HEK293 (cell line): ENCODE measurements around the gene FERD3L.

ENCODE experiments used
- CTCF ChIA-PET: fragments of 350-600 bp; formaldehyde crosslinking; extraction: SDS; loops from one replicate; lab custom pipeline; 2021; ENCODE audit warnings: antibody characterized with exemption; lab: Yijun Ruan, JAX
- POLR2A ChIA-PET: fragments of 300-600 bp; formaldehyde crosslinking; extraction: SDS; loops from one replicate; lab custom pipeline; 2020; ENCODE audit warnings: antibody characterized with exemption, inconsistent platforms; lab: Yijun Ruan, JAX
- H3K27ac ChIP-seq: fragments of 200-500 bp; sonication (Bioruptor generic); 2 replicates; pipeline ENCODE4 v1.5.1; 2014; ENCODE audit warnings: low read depth, low read length, control low read depth, inconsistent platforms; ENCODE audit errors: extremely low read depth
- H3K36me3 ChIP-seq, 2 experiments: fragments of 200-500 bp in 1 of 2; sonication (Bioruptor generic) in 1 of 2; 1 replicate in 1 of 2; 2 replicates in 1 of 2; pipeline ENCODE4 v1.5.1; 2014 to 2017; ENCODE audit warnings: inconsistent platforms in 2 of 2, low read length in 2 of 2; ENCODE audit not compliant: control insufficient read depth in 2 of 2, insufficient read depth in 1 of 2
- H3K4me1 ChIP-seq: fragments of 200-500 bp; sonication (Bioruptor generic); 2 replicates; pipeline ENCODE4 v1.5.1; 2014; ENCODE audit warnings: mild to moderate bottlenecking, low read length, inconsistent platforms; ENCODE audit not compliant: control insufficient read depth, insufficient read depth
- H3K4me3 ChIP-seq: 2 replicates; pipeline ENCODE4 v1.5.1; 2011; ENCODE audit warnings: low read depth, mild to moderate bottlenecking, control low read depth, low read length, moderate library complexity
- H3K9me3 ChIP-seq: fragments of 200-500 bp; sonication (Bioruptor generic); 2 replicates; pipeline ENCODE4 v1.5.1; 2014; ENCODE audit warnings: low read depth, low read length, inconsistent platforms; ENCODE audit not compliant: control insufficient read depth, insufficient read depth
- CTCF ChIP-seq: fragments of 450-650 bp; formaldehyde crosslinking; IDR thresholded peaks from 2 replicates; pipeline ENCODE4 v1.5.1; 2016; ENCODE audit warnings: missing biosample characterization, missing genetic modification characterization
- GLIS1 ChIP-seq: fragments of 450-650 bp; formaldehyde crosslinking; IDR thresholded peaks from 2 replicates; pipeline ENCODE4 v1.5.1; 2016; ENCODE audit warnings: missing biosample characterization, missing genetic modification characterization
- GLIS2 ChIP-seq: fragments of 450-650 bp; formaldehyde crosslinking; IDR thresholded peaks from 2 replicates; pipeline ENCODE4 v1.5.1; 2016; ENCODE audit warnings: missing biosample characterization, missing genetic modification characterization
- KLF8 ChIP-seq: fragments of 450-650 bp; formaldehyde crosslinking; IDR thresholded peaks from 2 replicates; pipeline ENCODE4 v1.5.1; 2016; ENCODE audit warnings: missing biosample characterization, missing genetic modification characterization
- MZF1 ChIP-seq: fragments of 450-650 bp; formaldehyde crosslinking; IDR thresholded peaks from 2 replicates; pipeline ENCODE4 v1.5.1; 2017; ENCODE audit warnings: missing biosample characterization, missing genetic modification characterization, borderline replicate concordance
- PATZ1 ChIP-seq: fragments of 450-650 bp; formaldehyde crosslinking; IDR thresholded peaks from 2 replicates; pipeline ENCODE4 v1.5.1; 2016; ENCODE audit warnings: missing biosample characterization, missing genetic modification characterization
- ZBTB44 ChIP-seq: fragments of 450-650 bp; IDR thresholded peaks from 2 replicates; pipeline ENCODE4 v1.5.1; 2018; ENCODE audit warnings: missing biosample characterization, mild to moderate bottlenecking, missing genetic modification characterization
- ZBTB8A ChIP-seq: fragments of 450-650 bp; formaldehyde crosslinking; IDR thresholded peaks from 2 replicates; pipeline ENCODE4 v1.5.1; 2016; ENCODE audit warnings: missing biosample characterization, missing genetic modification characterization
- ZFP37 ChIP-seq: fragments of 450-650 bp; formaldehyde crosslinking; IDR thresholded peaks from 2 replicates; pipeline ENCODE4 v1.5.1; 2016; ENCODE audit warnings: missing biosample characterization, missing genetic modification characterization
- ZFP41 ChIP-seq: fragments of 450-650 bp; formaldehyde crosslinking; IDR thresholded peaks from 2 replicates; pipeline ENCODE4 v1.5.1; 2016; ENCODE audit warnings: missing biosample characterization, missing genetic modification characterization, borderline replicate concordance
- ZNF155 ChIP-seq: fragments of 450-650 bp; formaldehyde crosslinking; IDR thresholded peaks from 2 replicates; pipeline ENCODE4 v1.5.1; 2016; ENCODE audit warnings: missing biosample characterization, missing genetic modification characterization
- ZNF341 ChIP-seq: fragments of 450-650 bp; formaldehyde crosslinking; IDR thresholded peaks from 2 replicates; pipeline ENCODE4; 2016; ENCODE audit warnings: low read depth, missing biosample characterization, missing genetic modification characterization
- ZNF398 ChIP-seq: fragments of 450-650 bp; formaldehyde crosslinking; IDR thresholded peaks from 2 replicates; pipeline ENCODE4 v1.5.1; 2017; ENCODE audit warnings: missing biosample characterization, missing genetic modification characterization
- ZNF518A ChIP-seq: fragments of 450-650 bp; formaldehyde crosslinking; conservative IDR thresholded peaks from 2 replicates; pipeline ENCODE4 v1.5.1; 2016; ENCODE audit warnings: low read depth, missing biosample characterization, missing genetic modification characterization
- ZNF580 ChIP-seq: fragments of 450-650 bp; formaldehyde crosslinking; IDR thresholded peaks from 2 replicates; pipeline ENCODE4 v1.5.1; 2016; ENCODE audit warnings: missing biosample characterization, missing genetic modification characterization
- ZNF624 ChIP-seq: fragments of 450-650 bp; formaldehyde crosslinking; IDR thresholded peaks from 2 replicates; pipeline ENCODE4 v1.5.1; 2017; ENCODE audit warnings: missing biosample characterization, missing genetic modification characterization
- ZNF626 ChIP-seq: fragments of 450-650 bp; sonication (Bioruptor Pico); formaldehyde crosslinking; IDR thresholded peaks from 2 replicates; pipeline ENCODE4 v1.5.1; 2018; ENCODE audit warnings: missing biosample characterization, missing genetic modification characterization, inconsistent platforms
- ZNF843 ChIP-seq: fragments of 450-650 bp; formaldehyde crosslinking; IDR thresholded peaks from 2 replicates; pipeline ENCODE4 v1.5.1; 2016; ENCODE audit warnings: missing biosample characterization, missing genetic modification characterization

Gene FERD3L

GRCh38 chr7:19117870-19118608 lies 27.2 kb downstream of the FERD3L start:
- peaks cover 3 to 14% of the 10 kb centered on the region in 2 experiments; a peak in 2 of 3 replicates for H3K36me3 ChIP-seq
- H3K27ac ChIP-seq, result peak overlapping the region; percentile 41; the same call in 1 of the 2 replicates
- ChIA-PET CTCF (interaction anchor here (1.1 kb wide), 1 partner anchor 11 kb away, joined by 5 read pairs; no protein-coding TSS in a partner anchor), POLR2A (interaction anchor here (0.6 to 1.0 kb wide), 5 partner anchors 12 to 765 kb away, joined by 3 to 6 read pairs (median 3); partner anchors contain the start of gene POLR1F)
- H3K4me3 ChIP-seq, result peak overlapping the region; percentile 96
- TF ChIP-seq ZNF580 (tag by site-specific recombination) (0 out of 2 replicates have a peak, but pooled peaks have one; percentile 34), MZF1 (tag by site-specific recombination) (no peak), PATZ1 (tag by site-specific recombination) (no peak), CTCF (tag by site-specific recombination) (0 out of 2 replicates have a peak, but pooled peaks have one; percentile 10), ZFP37 (no peak), ZNF341 (tag by site-specific recombination) (peak; percentile 12; the same call in 1 of the 2 replicates), ZNF398 (peak; percentile 4; the same call in 1 of the 2 replicates), ZBTB8A (tag by site-specific recombination) (peak; percentile 25; the same call in 1 of the 2 replicates), KLF8 (no peak), ZNF624 (tag by site-specific recombination) (no peak)
- H3K9me3 ChIP-seq, result no peaks in the 10 kb centered on the region
- H3K4me1 ChIP-seq, result peaks cover 10% of the 10 kb centered on the region

GRCh38 chr7:19117091-19117869 lies 27.9 kb downstream of the FERD3L start, which contains the start of gene TWIST1:
Gene TWIST1 (minus strand): TSS chr7:19117636. CDS start chr7:19117321, 315 bp downstream.
- Histone ChIP-seq H3K27ac (peak within 1 kb of the TSS; percentile 90; the same call in 1 of the 2 replicates), H3K4me3 (peak within 1 kb of the TSS; percentile 96), H3K36me3 (peaks cover 4 to 16% of the 10 kb centered on the region in 2 experiments; a peak in 2 of 3 replicates), H3K9me3 (no peaks in the 10 kb centered on the region), H3K4me1 (peaks cover 10% of the 10 kb centered on the region)
- CTCF ChIA-PET, result interaction anchor here (0.6 to 1.1 kb wide), 2 partner anchors 590 to 765 kb away, joined by 3 read pairs; no protein-coding TSS in a partner anchor
- POLR2A ChIA-PET, result interaction anchor here (0.5 to 1.0 kb wide), 7 partner anchors 11 to 765 kb away, joined by 3 to 6 read pairs (median 3); partner anchors contain the start of gene POLR1F
- no peak for TF ChIP-seq ZFP41
- TF ChIP-seq ZBTB44 (tag by site-specific recombination), result no peak
- TF ChIP-seq GLIS1, result no peak
- peak; percentile 32; the same call in 1 of the 2 replicates for TF ChIP-seq GLIS2
- no peak for TF ChIP-seq ZNF843
- TF ChIP-seq ZNF518A (tag by site-specific recombination), result no peak
- no peak for TF ChIP-seq ZNF626 (tag by site-specific recombination)
- TF ChIP-seq ZNF155 (tag by site-specific recombination), result no peak
